HL-60 (cell line): Measurements from ENCODE around the gene TMEM123.

Source experiments
- CTCF ChIP-seq: IDR thresholded peaks from one replicate; pipeline ENCODE4 v1.5.1; 2011; ENCODE audit warnings: low read length, control low read depth, inconsistent platforms; ENCODE audit not compliant: insufficient read depth
- SPI1 ChIP-seq: IDR thresholded peaks from 2 replicates; pipeline ENCODE4 v1.6.1; 2012; ENCODE audit warnings: low read depth, mild to moderate bottlenecking, borderline replicate concordance
- TF ChIP-seq, protein P1 (sequence below): IDR thresholded peaks from 2 replicates; pipeline ENCODE4 v1.6.1; 2012; ENCODE audit warnings: low read depth; ENCODE audit not compliant: insufficient replicate concordance

DNA sequence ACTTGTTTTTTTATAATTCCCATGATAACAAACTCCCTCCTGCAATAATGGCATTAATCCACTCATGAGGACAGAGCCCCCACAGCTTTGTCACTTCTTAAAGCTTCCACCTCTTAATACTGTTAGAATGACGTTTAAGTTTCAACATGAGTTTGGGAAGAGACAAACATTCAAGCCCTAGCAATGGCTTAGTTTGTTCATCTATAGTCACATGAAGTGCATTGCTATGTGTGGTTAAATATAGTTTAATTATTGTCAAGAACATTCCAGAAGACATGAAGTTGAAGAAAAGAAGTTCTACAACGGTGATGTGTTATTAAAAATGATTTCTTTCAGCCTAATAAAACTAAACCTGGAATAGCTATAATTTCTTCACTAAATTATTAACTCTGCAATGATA, 47.4 kb upstream of the TMEM123 start:
- TF ChIP-seq, protein P1, sequence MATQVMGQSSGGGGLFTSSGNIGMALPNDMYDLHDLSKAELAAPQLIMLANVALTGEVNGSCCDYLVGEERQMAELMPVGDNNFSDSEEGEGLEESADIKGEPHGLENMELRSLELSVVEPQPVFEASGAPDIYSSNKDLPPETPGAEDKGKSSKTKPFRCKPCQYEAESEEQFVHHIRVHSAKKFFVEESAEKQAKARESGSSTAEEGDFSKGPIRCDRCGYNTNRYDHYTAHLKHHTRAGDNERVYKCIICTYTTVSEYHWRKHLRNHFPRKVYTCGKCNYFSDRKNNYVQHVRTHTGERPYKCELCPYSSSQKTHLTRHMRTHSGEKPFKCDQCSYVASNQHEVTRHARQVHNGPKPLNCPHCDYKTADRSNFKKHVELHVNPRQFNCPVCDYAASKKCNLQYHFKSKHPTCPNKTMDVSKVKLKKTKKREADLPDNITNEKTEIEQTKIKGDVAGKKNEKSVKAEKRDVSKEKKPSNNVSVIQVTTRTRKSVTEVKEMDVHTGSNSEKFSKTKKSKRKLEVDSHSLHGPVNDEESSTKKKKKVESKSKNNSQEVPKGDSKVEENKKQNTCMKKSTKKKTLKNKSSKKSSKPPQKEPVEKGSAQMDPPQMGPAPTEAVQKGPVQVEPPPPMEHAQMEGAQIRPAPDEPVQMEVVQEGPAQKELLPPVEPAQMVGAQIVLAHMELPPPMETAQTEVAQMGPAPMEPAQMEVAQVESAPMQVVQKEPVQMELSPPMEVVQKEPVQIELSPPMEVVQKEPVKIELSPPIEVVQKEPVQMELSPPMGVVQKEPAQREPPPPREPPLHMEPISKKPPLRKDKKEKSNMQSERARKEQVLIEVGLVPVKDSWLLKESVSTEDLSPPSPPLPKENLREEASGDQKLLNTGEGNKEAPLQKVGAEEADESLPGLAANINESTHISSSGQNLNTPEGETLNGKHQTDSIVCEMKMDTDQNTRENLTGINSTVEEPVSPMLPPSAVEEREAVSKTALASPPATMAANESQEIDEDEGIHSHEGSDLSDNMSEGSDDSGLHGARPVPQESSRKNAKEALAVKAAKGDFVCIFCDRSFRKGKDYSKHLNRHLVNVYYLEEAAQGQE = no peak
- TF ChIP-seq CTCF (no peak), SPI1 (no peak)
